Measurements from ENCODE around the gene SRBD1.

- TF ChIP-seq EP300 (IDR thresholded peaks at IDR 0.05; ENCODE audit: low read depth) (no peak), POLR2AphosphoS5 (IDR thresholded peaks at IDR 0.05) (no peak), CTCF (IDR thresholded peaks at IDR 0.05) (no peak)
Measured at GRCh38 chr2:45403036-45403435, 208.0 kb downstream of the SRBD1 start.

All from transverse colon (tissue), 4 donors.